Spleen (tissue), 7 donors: ENCODE results near the gene OTOG.

ENCODE experiments used
- CTCF ChIP-seq, 11 experiments: fragments of 200-600 bp in 7 of 11; fragments of 450-650 bp in 4 of 11; sonication (generic) in 4 of 11; IDR thresholded peaks in 8 of 11; conservative IDR thresholded peaks in 3 of 11; 1 replicate in 7 of 11; 2 replicates in 4 of 11; pipeline versions ENCODE4 v1.4.0 to v1.8.0; 2016 to 2021; ENCODE audit warnings: antibody characterized with exemption in 11 of 11, inconsistent platforms in 4 of 11, mild to moderate bottlenecking in 1 of 11
- POLR2A ChIP-seq, 3 donors: fragments of 450-650 bp; IDR thresholded peaks; one replicate each; pipeline ENCODE4 v1.5.1; 2017; ENCODE audit warnings: antibody characterized with exemption in 3 of 3, mild to moderate bottlenecking in 1 of 3
- POLR2AphosphoS5 ChIP-seq, 3 donors: sonication (generic); formaldehyde crosslinking; IDR thresholded peaks; one replicate each; pipeline ENCODE4 v1.5.1; 2017; ENCODE audit warnings: antibody characterized with exemption in 3 of 3
- donor health status: DM: no; HTN: no; CAD: no; lungs with moderate emphysema.
- donor health status: DM: no; HTN: no; CAD: no.
- donor health status: DM: no; HTN: no; CAD: no.

DNA sequence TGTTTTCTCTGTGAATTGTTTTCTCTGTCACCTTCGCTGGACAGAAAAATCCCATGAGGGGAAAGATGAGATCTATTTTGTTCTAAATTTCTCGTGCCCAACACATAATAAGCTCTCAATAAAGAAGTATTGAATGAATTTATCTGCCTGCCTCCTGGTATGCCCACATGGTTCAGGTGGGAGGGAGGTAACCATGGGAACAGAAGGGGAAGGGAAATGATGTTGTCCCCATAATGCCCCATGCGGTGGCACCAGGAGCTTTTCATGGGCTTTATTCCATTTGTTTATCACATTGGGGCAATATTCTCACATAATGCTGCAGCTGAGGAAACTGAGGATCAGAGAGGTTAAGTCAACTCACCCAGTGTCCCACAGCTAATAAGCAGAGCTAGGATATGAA is 11.6 kb upstream of the OTOG start:
- no peak for TF ChIP-seq POLR2A (IDR thresholded peaks at IDR 0.05)
- TF ChIP-seq CTCF (IDR thresholded peaks at IDR 0.05 in 8 of 11, conservative IDR thresholded peaks at IDR 0.05 in 3 of 11), result no peak
- TF ChIP-seq POLR2AphosphoS5 (IDR thresholded peaks at IDR 0.05), result no peak
